Muscle of leg (tissue), 11 donors: ENCODE results near the gene ASCL5. TPM values are rescaled to one million over a fixed set of nuclear protein-coding genes. Genes with fewer than 3 reads are reported as not detected.
A peak's percentile ranks its signal among the peaks of the same experiment; 100 is the strongest.

ENCODE experiments used
- DNase-seq: peaks from one replicate; pipeline ENCODE4 v3.0.0; 2013
- H3K27ac ChIP-seq: one replicate; pipeline ENCODE4 v1.5.1; 2013; ENCODE audit warnings: mild to moderate bottlenecking, low read length, control low read depth
- H3K27me3 ChIP-seq: one replicate; pipeline ENCODE4 v1.6.1; 2013; ENCODE audit warnings: low read length; ENCODE audit not compliant: control insufficient read depth, insufficient read depth
- H3K36me3 ChIP-seq: one replicate; pipeline ENCODE4 v1.6.1; 2013; ENCODE audit warnings: low read length; ENCODE audit not compliant: control insufficient read depth, insufficient read depth
- H3K4me1 ChIP-seq: one replicate; pipeline ENCODE4 v1.6.1; 2013; ENCODE audit warnings: low read length; ENCODE audit not compliant: control insufficient read depth, insufficient read depth
- H3K4me3 ChIP-seq: one replicate; pipeline ENCODE4 v1.5.1; 2013; ENCODE audit warnings: low read length, control low read depth
- H3K9me3 ChIP-seq: replicated peaks from 2 replicates; pipeline ENCODE4 v1.6.1; 2013; ENCODE audit warnings: low read depth, low read length; ENCODE audit not compliant: control insufficient read depth
- WGBS: methylation state at CpG from one replicate; pipeline ENCODE4 v1.1.5; 2013; ENCODE audit warnings: missing lambda C conversion rate; ENCODE audit not compliant: insufficient coverage; 5-methylcytosine and 5-hydroxymethylcytosine counted together
- polyA plus RNA-seq, 8 donors: library from polyadenylated mRNA; unstranded; fragments of 120-200 nt; gene quantifications; one replicate each; pipeline versions ENCODE4 v1.2.1 to v1.2.3, GENCODE V29; 2013; ENCODE audit warnings: inconsistent platforms in 1 of 8, low replicate concordance in 1 of 8; ENCODE audit not compliant: insufficient read length in 8 of 8, insufficient read depth in 1 of 8
- total RNA-seq: library from RNA; stranded (reverse); fragments of 120-200 nt; gene quantifications from one replicate; pipeline ENCODE4 v1.2.4, GENCODE V29; 2013

ASCL5 gene
- total and polyA plus RNA-seq, 9 donors = 0.04 to 0.40 (median 0.25) TPM; not detected in 1

- Histone ChIP-seq H3K27me3 (no peaks in the 10 kb centered on the region), H3K4me3 (peak overlapping the region; percentile 86), H3K4me1 (peaks cover 11% of the 10 kb centered on the region), H3K36me3 (peaks cover 31% of the 10 kb centered on the region), H3K9me3 (no peaks in the 10 kb centered on the region), H3K27ac (peak overlapping the region; percentile 44)
- no peak for DNase-seq
- 0% methylated on average over 28 of the region's 37 CpGs for WGBS
Measured at GRCh38 chr1:201153474-201154388, 26.7 kb upstream of the ASCL5 start.

GRCh38 chr1:201149400-201149799 is 22.4 kb upstream of the ASCL5 start:
- Histone ChIP-seq H3K9me3 (no peaks in the 10 kb centered on the region), H3K27ac (no peak overlapping the region), H3K4me3 (no peak overlapping the region), H3K4me1 (peaks cover 5% of the 10 kb centered on the region), H3K36me3 (peaks cover 74% of the 10 kb centered on the region), H3K27me3 (no peaks in the 10 kb centered on the region)
- 44% methylated on average over 3 of the region's 4 CpGs for WGBS
- DNase-seq = no peak

DNA sequence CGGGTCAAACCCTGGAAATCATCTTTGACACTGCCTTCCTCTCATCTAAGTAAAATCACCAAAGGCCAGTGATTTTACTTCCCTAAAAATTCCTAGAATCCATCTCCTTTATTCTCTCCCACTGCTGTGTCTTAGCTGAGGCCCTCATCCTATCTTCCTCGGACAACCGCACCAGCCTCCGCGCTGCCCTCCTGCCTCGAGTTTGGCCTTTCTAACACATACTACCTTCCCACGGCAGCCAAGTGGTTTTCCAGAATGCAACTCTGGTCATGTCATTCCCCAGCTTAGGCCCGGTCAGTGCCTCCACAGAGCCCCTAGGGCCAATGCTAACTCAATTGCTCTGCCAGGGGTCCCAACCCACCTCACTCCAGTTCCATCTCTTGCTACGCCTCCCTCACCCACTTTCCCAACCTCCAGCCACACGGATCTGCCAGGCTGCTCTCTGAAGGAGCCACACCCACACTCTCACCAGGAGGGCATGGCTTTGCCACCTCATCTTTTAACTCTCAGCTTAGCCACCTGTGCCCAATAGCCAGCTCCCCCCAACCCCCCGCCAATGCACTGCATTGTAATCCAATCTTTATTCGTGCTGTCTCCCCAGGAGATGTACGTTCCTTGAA is 20.5 kb upstream of the ASCL5 start:
- Histone ChIP-seq H3K27ac (no peak overlapping the region), H3K27me3 (no peaks in the 10 kb centered on the region), H3K36me3 (peaks cover 93% of the 10 kb centered on the region), H3K9me3 (no peaks in the 10 kb centered on the region), H3K4me1 (peaks cover 12% of the 10 kb centered on the region), H3K4me3 (no peak overlapping the region)
- DNase-seq = no peak
- WGBS = 79% methylated on average over 11 of the region's 13 CpGs

DNA sequence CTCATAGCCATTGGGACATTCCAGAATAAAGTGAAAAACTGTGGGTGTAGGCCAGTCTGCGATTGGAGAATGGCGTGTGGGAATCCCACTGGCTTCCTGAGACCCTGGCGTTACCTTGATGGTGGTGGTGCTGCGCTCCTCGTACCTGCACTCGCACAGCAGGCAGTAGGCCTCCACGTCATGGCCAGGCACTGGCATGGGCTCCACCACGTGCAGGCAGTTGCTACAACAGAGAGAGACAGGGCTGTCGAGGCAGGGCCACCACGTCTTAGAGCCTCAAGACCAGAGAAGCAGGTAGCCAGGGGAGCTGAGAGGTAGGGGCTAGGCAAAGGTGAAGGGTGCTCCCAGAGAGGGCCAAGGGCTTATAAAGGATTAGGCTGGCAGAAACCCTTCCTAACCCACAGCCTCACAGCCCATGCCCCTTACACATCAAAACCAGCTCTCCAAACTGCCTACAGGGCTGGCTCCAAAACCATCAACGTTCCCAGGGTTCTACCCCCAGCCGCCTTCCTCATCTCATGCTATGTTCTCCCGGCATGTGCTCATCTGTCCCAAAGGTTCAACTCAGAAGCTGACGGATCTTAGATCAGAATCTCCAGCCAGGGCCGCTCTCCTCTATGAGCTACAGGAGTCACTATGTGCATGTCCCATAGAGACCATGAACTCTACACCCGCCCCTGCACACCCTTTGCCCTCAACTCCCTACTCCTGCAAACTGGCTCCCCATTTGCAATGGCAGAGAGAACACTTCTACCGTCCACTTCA is 19.8 kb upstream of the ASCL5 start:
- Histone ChIP-seq H3K27ac (no peak overlapping the region), H3K27me3 (no peaks in the 10 kb centered on the region), H3K4me3 (no peak overlapping the region), H3K4me1 (peaks cover 18% of the 10 kb centered on the region), H3K36me3 (peaks cover 96% of the 10 kb centered on the region), H3K9me3 (no peaks in the 10 kb centered on the region)
- WGBS = 88% methylated on average over 14 of the region's 17 CpGs
- DNase-seq = no peak

DNA sequence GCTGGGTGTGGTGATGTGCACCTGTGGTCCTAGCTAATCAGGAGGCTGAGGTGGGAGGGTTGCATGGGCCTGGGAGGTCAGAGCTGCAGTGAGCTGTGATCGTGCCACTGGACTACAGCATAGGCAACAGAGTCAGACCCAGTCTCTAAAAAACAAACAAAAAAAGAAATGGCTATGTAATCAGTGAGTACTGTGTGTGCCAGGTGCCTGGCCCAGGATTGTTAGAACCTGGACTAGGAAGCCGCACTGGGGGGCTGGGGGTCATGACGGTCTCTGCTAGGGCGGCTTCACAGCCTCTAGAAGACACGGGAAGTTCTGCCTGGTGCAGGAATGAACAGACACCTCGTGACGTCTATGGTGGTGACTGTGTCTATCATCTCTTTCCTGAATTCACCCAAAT is 18.8 kb upstream of the ASCL5 start:
- no peak overlapping the region for H3K27ac ChIP-seq
- H3K4me3 ChIP-seq = no peak overlapping the region
- H3K9me3 ChIP-seq = no peaks in the 10 kb centered on the region
- H3K27me3 ChIP-seq = no peaks in the 10 kb centered on the region
- 92% methylated on average over 5 of the region's 7 CpGs for WGBS
- H3K4me1 ChIP-seq = peaks cover 21% of the 10 kb centered on the region
- DNase-seq = no peak
- H3K36me3 ChIP-seq = peaks cover 98% of the 10 kb centered on the region

DNA sequence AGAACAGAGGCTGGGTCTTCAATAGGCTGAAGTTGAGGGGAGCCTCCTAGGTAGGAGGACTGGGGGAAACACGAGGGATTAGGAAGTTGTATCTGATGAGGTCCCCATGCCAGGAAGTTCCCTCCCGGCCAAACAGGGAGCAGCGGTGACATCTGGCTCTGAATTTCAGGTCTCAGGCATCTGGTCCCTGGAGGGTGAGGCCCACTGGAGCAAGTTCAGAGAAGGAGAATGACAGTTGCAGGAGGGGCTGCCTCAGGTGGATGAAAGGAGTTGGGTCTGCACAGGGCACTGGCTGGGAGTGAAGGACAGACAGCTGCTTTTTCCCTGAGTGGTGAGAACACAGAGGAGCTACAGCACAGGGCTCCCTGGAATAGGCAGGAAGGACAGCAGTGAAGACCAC is 18.1 kb upstream of the ASCL5 start:
- Histone ChIP-seq H3K4me1 (peaks cover 21% of the 10 kb centered on the region), H3K4me3 (no peak overlapping the region), H3K36me3 (peaks cover 100% of the 10 kb centered on the region), H3K27me3 (no peaks in the 10 kb centered on the region), H3K9me3 (no peaks in the 10 kb centered on the region), H3K27ac (no peak overlapping the region)
- DNase-seq = no peak
- 66% methylated on average over 3 of the region's 3 CpGs for WGBS

DNA sequence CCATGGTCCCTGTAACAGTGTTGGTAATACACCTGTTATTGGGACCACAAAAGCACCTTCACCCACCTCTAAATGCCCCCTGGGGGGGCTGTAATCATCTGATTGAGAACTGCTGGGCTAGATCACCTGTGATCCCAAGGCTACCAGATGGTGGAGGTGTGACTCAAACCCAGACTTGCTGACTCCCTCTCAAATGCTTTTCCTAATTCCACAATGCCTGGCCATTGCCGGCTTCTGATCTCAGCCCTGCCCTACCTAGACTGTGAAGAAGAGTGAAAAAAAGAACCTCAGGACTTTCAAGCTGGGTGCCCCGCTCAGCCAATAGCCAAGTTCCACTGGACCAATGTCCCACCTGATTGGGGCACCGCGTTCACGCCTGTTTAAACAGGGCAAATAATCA is 17.7 kb upstream of the ASCL5 start:
- Histone ChIP-seq H3K36me3 (peaks cover 98% of the 10 kb centered on the region), H3K9me3 (no peaks in the 10 kb centered on the region), H3K27ac (no peak overlapping the region), H3K27me3 (no peaks in the 10 kb centered on the region), H3K4me1 (peaks cover 21% of the 10 kb centered on the region), H3K4me3 (no peak overlapping the region)
- 100% methylated on average over 1 of the region's 5 CpGs for WGBS
- DNase-seq = no peak

DNA sequence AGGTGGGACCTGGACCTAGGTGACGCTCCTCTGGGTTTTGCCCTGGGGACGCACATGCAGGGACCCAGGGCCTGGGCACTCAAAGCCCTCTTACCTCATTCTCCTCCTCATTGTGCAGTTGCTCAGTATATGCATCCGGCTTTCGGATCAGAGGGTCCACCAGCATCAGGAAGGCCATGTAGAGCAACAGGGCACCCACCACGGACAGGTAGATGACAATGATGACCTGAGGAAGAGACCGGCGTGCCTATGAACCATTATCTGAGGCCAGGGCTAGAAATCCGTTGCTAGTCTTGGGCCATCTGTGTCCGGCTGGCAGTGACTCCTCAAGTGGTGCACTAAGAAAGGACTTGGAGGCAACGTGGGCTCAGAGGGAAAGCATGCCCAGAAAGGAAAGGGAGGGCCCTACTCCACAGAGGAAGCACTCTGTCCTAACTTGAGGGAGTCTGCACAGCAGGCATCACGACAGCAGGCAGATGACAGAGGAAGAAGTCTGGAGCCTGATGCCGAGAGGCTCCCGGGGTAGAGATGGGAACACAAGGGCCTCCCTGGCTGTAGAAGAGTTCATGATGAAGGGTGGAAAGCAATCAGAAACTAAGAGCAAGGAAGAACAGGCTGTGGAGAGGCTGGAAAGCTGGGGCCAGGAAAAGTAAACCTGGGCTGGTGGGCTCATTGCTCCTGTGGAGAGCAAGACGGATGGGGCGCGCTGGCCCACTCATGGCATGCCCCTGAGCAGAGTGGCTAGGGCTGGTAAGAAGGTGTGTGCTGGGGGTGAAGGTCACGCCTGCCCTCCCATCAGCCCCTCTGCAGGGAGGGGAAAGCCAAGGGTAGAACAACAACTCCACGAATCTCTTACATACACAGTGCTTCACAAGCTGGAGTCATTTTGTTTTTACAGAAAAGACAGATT is 17.0 kb upstream of the ASCL5 start:
- WGBS = 81% methylated on average over 15 of the region's 18 CpGs
- no peak for DNase-seq
- H3K36me3 ChIP-seq = peaks cover 98% of the 10 kb centered on the region

DNA sequence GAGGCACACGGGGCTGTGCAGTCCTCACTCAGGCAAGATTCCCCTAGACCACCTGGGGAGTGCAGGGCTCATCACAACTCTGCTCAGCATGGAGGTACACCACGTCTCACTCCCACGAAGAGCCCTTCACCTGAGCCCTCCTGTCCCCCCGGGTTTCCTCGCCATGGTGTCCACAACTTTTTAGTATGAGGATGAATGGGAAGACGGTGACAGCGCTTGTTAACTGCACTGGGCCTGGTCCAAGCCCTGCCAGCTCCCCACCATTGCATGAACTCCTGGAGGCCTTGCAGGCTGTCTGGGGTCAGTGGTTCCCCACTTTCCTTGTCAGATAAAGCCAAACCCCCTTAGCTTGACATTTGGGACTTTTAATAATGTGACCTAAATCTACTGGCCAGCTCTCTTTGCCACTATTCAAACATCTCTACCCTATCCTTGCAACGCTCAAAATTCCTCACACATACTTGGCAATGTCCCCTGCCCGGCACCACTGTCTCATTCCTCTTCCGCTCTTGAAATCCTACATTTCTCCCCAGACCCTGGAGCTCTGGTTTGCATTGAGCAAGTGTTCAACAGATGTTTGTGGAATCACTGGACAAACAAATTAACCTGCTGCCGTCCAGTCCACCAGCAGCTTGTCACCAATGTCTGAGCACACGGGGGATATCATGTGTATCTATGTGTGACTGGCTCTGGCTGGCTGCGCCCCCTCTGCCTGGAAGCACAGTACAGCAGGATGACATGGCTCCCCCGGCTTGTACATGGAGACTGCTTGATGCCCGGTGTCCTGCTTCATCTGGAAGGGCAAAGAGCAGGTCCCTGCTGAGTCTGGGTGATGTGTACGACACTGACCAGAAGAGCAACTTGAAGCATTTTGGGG is 16.1 kb upstream of the ASCL5 start:
- no peaks in the 10 kb centered on the region for H3K9me3 ChIP-seq
- H3K4me3 ChIP-seq = no peak overlapping the region
- H3K27ac ChIP-seq = no peak overlapping the region
- DNase-seq = peak; percentile 69
- 63% methylated on average over 11 of the region's 16 CpGs for WGBS
- peaks cover 26% of the 10 kb centered on the region for H3K4me1 ChIP-seq
- no peaks in the 10 kb centered on the region for H3K27me3 ChIP-seq
- H3K36me3 ChIP-seq = peaks cover 98% of the 10 kb centered on the region

More for the DNA sequence above, 17.0 kb upstream of the ASCL5 start:
- Histone ChIP-seq H3K27me3 (no peaks in the 10 kb centered on the region), H3K9me3 (no peaks in the 10 kb centered on the region), H3K4me3 (no peak overlapping the region), H3K27ac (no peak overlapping the region), H3K4me1 (peaks cover 21% of the 10 kb centered on the region)
